SK-N-SH treated with all-trans-retinoic acid at 6 μM for 48 hours (cell line): ENCODE data around the gene FIBCD1.

ENCODE experiments used
- ATAC-seq: fragments of 200-7000 bp; cut with Tn5 transposase; 3 replicates; pipeline ENCODE4 v1.9.1; 2020; ENCODE audit warnings: mild to moderate bottlenecking, moderate library complexity
- CSRNP3 ChIP-seq: fragments of 250-450 bp; sonication (Bioruptor Pico); IDR thresholded peaks from 2 replicates; pipeline ENCODE4 v1.5.1; 2021; ENCODE audit warnings: mild to moderate bottlenecking, moderate library complexity
- ESRRG ChIP-seq: fragments of 250-450 bp; sonication (Bioruptor Pico); IDR thresholded peaks from 2 replicates; pipeline ENCODE4 v1.6.1; 2021; ENCODE audit warnings: mild to moderate bottlenecking
- ISL1 ChIP-seq: fragments of 250-450 bp; sonication (Bioruptor Pico); IDR thresholded peaks from 2 replicates; pipeline ENCODE4 v2.1.2; 2022; ENCODE audit warnings: mild to moderate bottlenecking, moderate library complexity
- POU6F1 ChIP-seq: fragments of 250-450 bp; sonication (Bioruptor Pico); IDR thresholded peaks from 2 replicates; pipeline ENCODE4 v1.8.0; 2021; ENCODE audit warnings: low read depth, mild to moderate bottlenecking, moderate library complexity, borderline replicate concordance
- PPARA ChIP-seq: fragments of 250-450 bp; sonication (Bioruptor Pico); IDR thresholded peaks from 2 replicates; pipeline ENCODE4 v1.5.0; 2020; ENCODE audit warnings: mild to moderate bottlenecking, borderline replicate concordance
- RARB ChIP-seq: fragments of 250-450 bp; sonication (Bioruptor Pico); IDR thresholded peaks from 2 replicates; pipeline ENCODE4 v1.8.0; 2021; ENCODE audit warnings: mild to moderate bottlenecking, moderate library complexity
- SNAI2 ChIP-seq: fragments of 250-450 bp; sonication (Bioruptor Pico); IDR thresholded peaks from 2 replicates; pipeline ENCODE4 v1.5.0; 2020; ENCODE audit warnings: mild to moderate bottlenecking, moderate library complexity
- TCF4 ChIP-seq: fragments of 250-450 bp; sonication (Bioruptor Pico); IDR thresholded peaks from 2 replicates; pipeline ENCODE4 v1.8.0; 2021; ENCODE audit warnings: mild to moderate bottlenecking, moderate library complexity, borderline replicate concordance
- TOX ChIP-seq: fragments of 250-450 bp; sonication (Bioruptor Pico); IDR thresholded peaks from 2 replicates; pipeline ENCODE4 v1.8.0; 2021; ENCODE audit warnings: mild to moderate bottlenecking, moderate library complexity, borderline replicate concordance
- ZC3H10 ChIP-seq: fragments of 250-450 bp; sonication (Bioruptor Pico); IDR thresholded peaks from 2 replicates; pipeline ENCODE4 v1.5.1; 2021; ENCODE audit warnings: mild to moderate bottlenecking, moderate library complexity
- ZFP30 ChIP-seq: fragments of 450-650 bp; formaldehyde crosslinking; IDR thresholded peaks from 2 replicates; pipeline ENCODE4 v1.5.0; 2022; ENCODE audit warnings: mild to moderate bottlenecking, moderate library complexity
- ZNF565 ChIP-seq: fragments of 450-650 bp; formaldehyde crosslinking; conservative IDR thresholded peaks from 2 replicates; pipeline ENCODE4 v1.5.0; 2020; ENCODE audit warnings: low read depth, mild to moderate bottlenecking, moderate library complexity
- ZNF70 ChIP-seq: fragments of 450-650 bp; formaldehyde crosslinking; IDR thresholded peaks from 2 replicates; pipeline ENCODE4 v1.5.0; 2020; ENCODE audit warnings: mild to moderate bottlenecking, moderate library complexity
- TF ChIP-seq, protein P1 (sequence below): fragments of 250-450 bp; sonication (Bioruptor Pico); IDR thresholded peaks from 2 replicates; pipeline ENCODE4 v1.5.0; 2020; ENCODE audit warnings: mild to moderate bottlenecking, moderate library complexity
- TF ChIP-seq, protein P2 (sequence below): fragments of 250-450 bp; sonication (Bioruptor Pico); IDR thresholded peaks from 2 replicates; pipeline ENCODE4 v1.8.0; 2020; ENCODE audit warnings: mild to moderate bottlenecking, moderate library complexity, borderline replicate concordance
- TF ChIP-seq, protein P3 (sequence below): fragments of 250-450 bp; sonication (Bioruptor Pico); IDR thresholded peaks from 2 replicates; pipeline ENCODE4 v1.5.1; 2020; ENCODE audit warnings: low read depth, mild to moderate bottlenecking, moderate library complexity

The FIBCD1 gene

GRCh38 chr9:130930804-130931349, 8.2 kb downstream of the FIBCD1 start:
- ATAC-seq, result no peak
- TF ChIP-seq TOX (CRISPR knock-in tag), result no peak
- TF ChIP-seq ZFP30 (CRISPR knock-in tag), result no peak
- no peak for TF ChIP-seq PPARA (CRISPR knock-in tag)
- TF ChIP-seq, protein P1, sequence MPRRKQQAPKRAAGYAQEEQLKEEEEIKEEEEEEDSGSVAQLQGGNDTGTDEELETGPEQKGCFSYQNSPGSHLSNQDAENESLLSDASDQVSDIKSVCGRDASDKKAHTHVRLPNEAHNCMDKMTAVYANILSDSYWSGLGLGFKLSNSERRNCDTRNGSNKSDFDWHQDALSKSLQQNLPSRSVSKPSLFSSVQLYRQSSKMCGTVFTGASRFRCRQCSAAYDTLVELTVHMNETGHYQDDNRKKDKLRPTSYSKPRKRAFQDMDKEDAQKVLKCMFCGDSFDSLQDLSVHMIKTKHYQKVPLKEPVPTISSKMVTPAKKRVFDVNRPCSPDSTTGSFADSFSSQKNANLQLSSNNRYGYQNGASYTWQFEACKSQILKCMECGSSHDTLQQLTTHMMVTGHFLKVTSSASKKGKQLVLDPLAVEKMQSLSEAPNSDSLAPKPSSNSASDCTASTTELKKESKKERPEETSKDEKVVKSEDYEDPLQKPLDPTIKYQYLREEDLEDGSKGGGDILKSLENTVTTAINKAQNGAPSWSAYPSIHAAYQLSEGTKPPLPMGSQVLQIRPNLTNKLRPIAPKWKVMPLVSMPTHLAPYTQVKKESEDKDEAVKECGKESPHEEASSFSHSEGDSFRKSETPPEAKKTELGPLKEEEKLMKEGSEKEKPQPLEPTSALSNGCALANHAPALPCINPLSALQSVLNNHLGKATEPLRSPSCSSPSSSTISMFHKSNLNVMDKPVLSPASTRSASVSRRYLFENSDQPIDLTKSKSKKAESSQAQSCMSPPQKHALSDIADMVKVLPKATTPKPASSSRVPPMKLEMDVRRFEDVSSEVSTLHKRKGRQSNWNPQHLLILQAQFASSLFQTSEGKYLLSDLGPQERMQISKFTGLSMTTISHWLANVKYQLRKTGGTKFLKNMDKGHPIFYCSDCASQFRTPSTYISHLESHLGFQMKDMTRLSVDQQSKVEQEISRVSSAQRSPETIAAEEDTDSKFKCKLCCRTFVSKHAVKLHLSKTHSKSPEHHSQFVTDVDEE (CRISPR knock-in tag), result no peak
- TF ChIP-seq, all 23 proteins: peak for 0

DNA sequence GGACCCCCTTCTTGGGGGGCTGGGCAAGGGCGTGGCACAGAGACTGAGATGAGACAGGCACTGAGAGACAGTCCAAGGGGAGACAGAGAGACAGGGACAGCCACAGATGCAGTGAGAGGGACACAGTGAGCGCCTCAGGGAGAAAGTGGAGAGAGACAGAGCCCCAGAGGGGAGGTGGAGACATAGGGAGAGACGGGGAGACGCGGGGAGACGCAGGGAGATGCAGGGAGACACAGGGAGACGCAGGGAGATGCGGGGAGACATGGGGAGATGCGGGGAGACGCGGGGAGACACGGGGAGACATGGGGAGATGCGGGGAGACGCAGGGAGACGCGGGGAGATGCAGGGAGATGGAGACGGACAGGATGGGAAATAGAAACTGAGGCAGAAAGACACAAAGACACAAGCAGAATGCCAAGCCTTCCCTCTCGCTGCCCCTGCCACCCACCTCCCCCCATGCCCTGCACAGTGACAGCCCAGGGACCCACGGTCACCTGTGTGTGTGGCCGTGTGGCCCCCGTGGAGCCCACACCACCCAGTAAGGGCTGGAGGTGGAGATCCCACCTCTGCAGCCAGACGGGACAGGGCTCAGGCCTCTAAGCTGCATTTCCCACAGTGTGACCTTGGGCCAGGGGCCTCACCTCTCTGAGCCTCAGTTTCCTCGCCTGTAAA, 8.8 kb downstream of the FIBCD1 start:
- TF ChIP-seq SNAI2 (CRISPR knock-in tag), result no peak
- TF ChIP-seq ESRRG (CRISPR knock-in tag), result no peak
- no peak for TF ChIP-seq CSRNP3 (CRISPR knock-in tag)
- TF ChIP-seq ZFP30 (CRISPR knock-in tag), result no peak
- no peak for TF ChIP-seq PPARA (CRISPR knock-in tag)
- no peak for TF ChIP-seq ZNF565 (CRISPR knock-in tag)
- TF ChIP-seq, protein P2, sequence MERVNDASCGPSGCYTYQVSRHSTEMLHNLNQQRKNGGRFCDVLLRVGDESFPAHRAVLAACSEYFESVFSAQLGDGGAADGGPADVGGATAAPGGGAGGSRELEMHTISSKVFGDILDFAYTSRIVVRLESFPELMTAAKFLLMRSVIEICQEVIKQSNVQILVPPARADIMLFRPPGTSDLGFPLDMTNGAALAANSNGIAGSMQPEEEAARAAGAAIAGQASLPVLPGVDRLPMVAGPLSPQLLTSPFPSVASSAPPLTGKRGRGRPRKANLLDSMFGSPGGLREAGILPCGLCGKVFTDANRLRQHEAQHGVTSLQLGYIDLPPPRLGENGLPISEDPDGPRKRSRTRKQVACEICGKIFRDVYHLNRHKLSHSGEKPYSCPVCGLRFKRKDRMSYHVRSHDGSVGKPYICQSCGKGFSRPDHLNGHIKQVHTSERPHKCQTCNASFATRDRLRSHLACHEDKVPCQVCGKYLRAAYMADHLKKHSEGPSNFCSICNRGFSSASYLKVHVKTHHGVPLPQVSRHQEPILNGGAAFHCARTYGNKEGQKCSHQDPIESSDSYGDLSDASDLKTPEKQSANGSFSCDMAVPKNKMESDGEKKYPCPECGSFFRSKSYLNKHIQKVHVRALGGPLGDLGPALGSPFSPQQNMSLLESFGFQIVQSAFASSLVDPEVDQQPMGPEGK, result no peak
- TF ChIP-seq RARB, result no peak
- TF ChIP-seq ZNF70, result no peak
- TF ChIP-seq, protein P1 (CRISPR knock-in tag), result no peak
- TF ChIP-seq ZC3H10, result no peak
- TF ChIP-seq, protein P3, sequence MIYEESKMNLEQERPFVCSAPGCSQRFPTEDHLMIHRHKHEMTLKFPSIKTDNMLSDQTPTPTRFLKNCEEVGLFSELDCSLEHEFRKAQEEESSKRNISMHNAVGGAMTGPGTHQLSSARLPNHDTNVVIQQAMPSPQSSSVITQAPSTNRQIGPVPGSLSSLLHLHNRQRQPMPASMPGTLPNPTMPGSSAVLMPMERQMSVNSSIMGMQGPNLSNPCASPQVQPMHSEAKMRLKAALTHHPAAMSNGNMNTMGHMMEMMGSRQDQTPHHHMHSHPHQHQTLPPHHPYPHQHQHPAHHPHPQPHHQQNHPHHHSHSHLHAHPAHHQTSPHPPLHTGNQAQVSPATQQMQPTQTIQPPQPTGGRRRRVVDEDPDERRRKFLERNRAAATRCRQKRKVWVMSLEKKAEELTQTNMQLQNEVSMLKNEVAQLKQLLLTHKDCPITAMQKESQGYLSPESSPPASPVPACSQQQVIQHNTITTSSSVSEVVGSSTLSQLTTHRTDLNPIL (CRISPR knock-in tag), result no peak
- TF ChIP-seq POU6F1 (CRISPR knock-in tag), result no peak
- no peak for TF ChIP-seq TCF4
- TF ChIP-seq ISL1 (CRISPR knock-in tag), result no peak
- no peak for ATAC-seq

GRCh38 chr9:130929571-130930038, 9.4 kb downstream of the FIBCD1 start:
- no peak for ATAC-seq
- no peak for TF ChIP-seq ZC3H10
